Adrenal gland (tissue), 12 donors: Measurements from ENCODE around the gene SDCCAG8. TPM values are rescaled to one million over a fixed set of nuclear protein-coding genes. Genes with fewer than 3 reads are reported as not detected.

Experiments used
- DNase-seq, 7 donors: peaks; one replicate each; pipeline ENCODE4 v3.0.0-alpha.2; 2019 to 2020
- H3K27ac ChIP-seq, 5 donors: fragments of 200-600 bp; sonication (generic) in 4 of 5; 1 replicate in 3 of 5; 2 replicates in 2 of 5; pipeline versions ENCODE4 v1.5.1 to v1.8.0; 2016 to 2020; ENCODE audit warnings: mild to moderate bottlenecking in 1 of 5
- H3K27me3 ChIP-seq: fragments of 200-600 bp; 2 replicates; pipeline ENCODE4 v1.8.0; 2021
- H3K36me3 ChIP-seq, 2 donors: fragments of 200-600 bp; replicated peaks in 1 of 2; 1 replicate in 1 of 2; 2 replicates in 1 of 2; pipeline versions ENCODE4 v1.5.1 to v1.8.0; 2018 to 2022
- H3K4me1 ChIP-seq, 2 donors: fragments of 200-600 bp; replicated peaks in 1 of 2; 1 replicate in 1 of 2; 2 replicates in 1 of 2; pipeline versions ENCODE4 v1.5.1 to v1.8.0; 2018 to 2021
- H3K4me3 ChIP-seq, 4 donors: fragments of 200-600 bp; sonication (generic) in 3 of 4; one replicate each; pipeline ENCODE4 v1.5.1; 2016 to 2018
- H3K9me3 ChIP-seq, 3 donors: fragments of 200-600 bp; sonication (generic) in 1 of 3; replicated peaks in 1 of 3; 1 replicate in 2 of 3; 2 replicates in 1 of 3; pipeline versions ENCODE4 v1.5.1 to v1.8.0; 2016 to 2021
- CTCF ChIP-seq, 6 experiments: fragments of 450-650 bp in 4 of 6; fragments of 200-600 bp in 2 of 6; sonication (generic) in 1 of 6; IDR thresholded peaks; 1 replicate in 5 of 6; 2 replicates in 1 of 6; pipeline versions ENCODE4 v1.5.1 to v1.8.0; 2016 to 2021; ENCODE audit warnings: antibody characterized with exemption in 6 of 6, mild to moderate bottlenecking in 2 of 6, moderate library complexity in 1 of 6
- POLR2A ChIP-seq, 2 donors: fragments of 450-650 bp; IDR thresholded peaks; one replicate each; pipeline ENCODE4 v1.6.1; 2017; ENCODE audit warnings: antibody characterized with exemption in 2 of 2, mild to moderate bottlenecking in 2 of 2, moderate library complexity in 1 of 2
- WGBS, 4 donors: extraction: QIAGEN DNeasy Blood & Tissue Kit in 2 of 4; methylation state at CpG; one replicate each; pipeline versions ENCODE4 v1.1.5 to v1.1.7; 2013 to 2017; 5-methylcytosine and 5-hydroxymethylcytosine counted together
- intact Hi-C, 2 donors: fragments of 100-400 bp; cut with DNase I; formaldehyde crosslinking; loops; one replicate each; pipeline versions ENCODE4 v1.14.1 to v1.15.0; 2022 to 2023
- polyA plus RNA-seq, 3 donors: library from polyadenylated mRNA; stranded (reverse); fragments of 200-250 nt in 2 of 3; fragments of 350-450 nt in 1 of 3; fragmentation: Illumina TruSeq in 1 of 3; extraction: RNeasy Lipid Tissue Mini Kit (QIAGEN cat#74804) in 1 of 3; gene quantifications; one replicate each; pipeline ENCODE4 v1.2.3, GENCODE V29; 2013 to 2014
- total RNA-seq, 9 donors: library from RNA; depleted of rRNA in 4 of 9; stranded (reverse); fragments of >200 nt in 4 of 9; fragments of 120-200 nt in 1 of 9; fragmentation: NEBNext Ultra II Directional in 1 of 9; extraction: Animal tissue kit (Norgen Biotek cat#: 25700) in 1 of 9; gene quantifications; one replicate each; pipeline versions ENCODE4 v1.1.0 to v1.2.4, GENCODE V29; 2013 to 2023
- donor health status: healthy with polysubstance abuse.
- donor health status: Bipolar disorder and iron deficiency.
- donor health status: DM: yes; HTN: yes; CAD: no.
- donor health status: DM: no; HTN: no; CAD: no.
- donor health status: DM: no; HTN: no; CAD: no.
- donor health status: DM: yes; HTN: yes; CAD: no.

The SDCCAG8 gene
- total and polyA plus RNA-seq, 12 donors: 22.5 to 60.9 (median 44.1) TPM

GRCh38 chr1:243315893-243316292, 60.1 kb downstream of the SDCCAG8 start:
- no peaks in the 10 kb centered on the region for H3K9me3 ChIP-seq
- H3K36me3 ChIP-seq: peaks cover 0 to 11% of the 10 kb centered on the region in 2 donors
- TF ChIP-seq CTCF (IDR thresholded peaks at IDR 0.05) (no peak), POLR2A (IDR thresholded peaks at IDR 0.05) (no peak)
- H3K4me1 ChIP-seq: peaks cover 0 to 9% of the 10 kb centered on the region in 2 donors
- no peak overlapping the region for H3K4me3 ChIP-seq
- no peaks in the 10 kb centered on the region for H3K27me3 ChIP-seq
- H3K27ac ChIP-seq: no peak overlapping the region
- no peak for DNase-seq
- intact Hi-C loops: no loop called here

GRCh38 chr1:243316366-243316989, 60.6 kb downstream of the SDCCAG8 start:
- Histone ChIP-seq H3K27me3 (no peaks in the 10 kb centered on the region), H3K4me3 (no peak overlapping the region), H3K9me3 (no peaks in the 10 kb centered on the region), H3K27ac (no peak overlapping the region), H3K36me3 (peaks cover 0 to 11% of the 10 kb centered on the region in 2 donors), H3K4me1 (peaks cover 0 to 9% of the 10 kb centered on the region in 2 donors)
- intact Hi-C loops: no loop called here
- no peak for TF ChIP-seq CTCF (IDR thresholded peaks at IDR 0.05)
- TF ChIP-seq POLR2A (IDR thresholded peaks at IDR 0.05): no peak
- no peak for DNase-seq
- 79 to 91% (median 89%) methylated on average over 12 of the region's 12 CpGs for WGBS, 4 donors

- no peaks in the 10 kb centered on the region for H3K27me3 ChIP-seq
- peaks cover 0 to 11% of the 10 kb centered on the region in 2 donors for H3K36me3 ChIP-seq
- WGBS, 4 donors: 83 to 90% (median 87%) methylated on average over 7 of the region's 7 CpGs
- H3K4me3 ChIP-seq: no peak overlapping the region
- DNase-seq: no peak
- H3K4me1 ChIP-seq: peaks cover 0 to 7% of the 10 kb centered on the region in 2 donors
- TF ChIP-seq POLR2A (IDR thresholded peaks at IDR 0.05) (no peak), CTCF (IDR thresholded peaks at IDR 0.05) (no peak)
- intact Hi-C loops: loop anchor here in 1 of 2 donors (10.0 kb wide), 1 partner anchor 855 kb away; no protein-coding TSS in a partner anchor
- H3K27ac ChIP-seq: no peak overlapping the region
- no peaks in the 10 kb centered on the region for H3K9me3 ChIP-seq
Measured at GRCh38 chr1:243320224-243320623, 64.4 kb downstream of the SDCCAG8 start.

GRCh38 chr1:243322326-243322725, 66.5 kb downstream of the SDCCAG8 start:
- 90 to 95% (median 92%) methylated on average over 3 of the region's 3 CpGs for WGBS, 4 donors
- H3K4me1 ChIP-seq: no peaks in the 10 kb centered on the region
- H3K36me3 ChIP-seq: peaks cover 0 to 5% of the 10 kb centered on the region in 2 donors
- intact Hi-C loops: loop anchor here in 1 of 2 donors (10.0 kb wide), 1 partner anchor 858 kb away; no protein-coding TSS in a partner anchor
- no peaks in the 10 kb centered on the region for H3K27me3 ChIP-seq
- no peak for DNase-seq
- no peak overlapping the region for H3K27ac ChIP-seq
- H3K4me3 ChIP-seq: no peak overlapping the region
- H3K9me3 ChIP-seq: no peaks in the 10 kb centered on the region
- no peak for TF ChIP-seq POLR2A (IDR thresholded peaks at IDR 0.05)
- TF ChIP-seq CTCF (IDR thresholded peaks at IDR 0.05): no peak
